IPS-18a (cell line): Measurements from ENCODE around the gene FAM83C.
A peak's percentile ranks its signal among the peaks of the same experiment; 100 is the strongest.
"Not testable (repeated sequence)": the region's sequence is repeated elsewhere in the genome, so short reads cannot be mapped to it uniquely, and the experiment has no call there.

Experiments used
- H3K27ac ChIP-seq: one replicate; pipeline ENCODE4 v1.5.1; 2013; ENCODE audit warnings: low read length
- H3K27me3 ChIP-seq: one replicate; pipeline ENCODE4 v1.6.1; 2013; ENCODE audit warnings: mild to moderate bottlenecking, low read length; ENCODE audit not compliant: control insufficient read depth, insufficient read depth
- H3K36me3 ChIP-seq: one replicate; pipeline ENCODE4 v1.6.1; 2013; ENCODE audit warnings: low read depth, low read length; ENCODE audit not compliant: control insufficient read depth
- H3K4me1 ChIP-seq: one replicate; pipeline ENCODE4 v1.6.1; 2013; ENCODE audit warnings: low read depth, low read length; ENCODE audit not compliant: control insufficient read depth
- H3K4me3 ChIP-seq: one replicate; pipeline ENCODE4 v1.5.1; 2013; ENCODE audit warnings: low read length
- H3K9ac ChIP-seq: one replicate; pipeline ENCODE4 v1.6.1; 2013; ENCODE audit warnings: mild to moderate bottlenecking, low read length, moderate library complexity
- H3K9me3 ChIP-seq: one replicate; pipeline ENCODE4 v1.6.1; 2013; ENCODE audit warnings: low read depth, low read length; ENCODE audit not compliant: control insufficient read depth

FAM83C gene

GRCh38 chr20:35269055-35269781 lies 23.0 kb downstream of the FAM83C start:
- Histone ChIP-seq H3K27me3 (no peaks in the 10 kb centered on the region), H3K36me3 (no peaks in the 10 kb centered on the region), H3K9me3 (no peaks in the 10 kb centered on the region), H3K9ac (no peak overlapping the region), H3K4me1 (peaks cover 6% of the 10 kb centered on the region), H3K27ac (no peak overlapping the region), H3K4me3 (no peak overlapping the region)

- H3K27ac ChIP-seq: no peak overlapping the region
- no peak overlapping the region for H3K9ac ChIP-seq
Measured at GRCh38 chr20:35267092-35267491, 25.1 kb downstream of the FAM83C start.

GRCh38 chr20:35264755-35265154 lies 27.5 kb downstream of the FAM83C start:
- Histone ChIP-seq H3K36me3 (no peaks in the 10 kb centered on the region), H3K27ac (no peak overlapping the region), H3K9ac (no peak overlapping the region), H3K9me3 (no peaks in the 10 kb centered on the region), H3K4me1 (peaks cover 32% of the 10 kb centered on the region), H3K4me3 (no peak overlapping the region), H3K27me3 (no peaks in the 10 kb centered on the region)

More at GRCh38 chr20:35267092-35267491, 25.1 kb downstream of the FAM83C start:
- H3K36me3 ChIP-seq: no peaks in the 10 kb centered on the region
- H3K27me3 ChIP-seq: no peaks in the 10 kb centered on the region
- H3K4me3 ChIP-seq: no peak overlapping the region
- H3K9me3 ChIP-seq: no peaks in the 10 kb centered on the region
- peaks cover 16% of the 10 kb centered on the region for H3K4me1 ChIP-seq

- Histone ChIP-seq H3K36me3 (no peaks in the 10 kb centered on the region), H3K9me3 (no peaks in the 10 kb centered on the region), H3K4me1 (peaks cover 33% of the 10 kb centered on the region), H3K27me3 (no peaks in the 10 kb centered on the region), H3K9ac (peak overlapping the region; percentile 55), H3K27ac (peak overlapping the region; percentile 82), H3K4me3 (peak overlapping the region; percentile 18)
Measured at GRCh38 chr20:35263532-35264341, 28.5 kb downstream of the FAM83C start.

- not testable (repeated sequence) for H3K27me3 ChIP-seq, H3K4me3 ChIP-seq, H3K36me3 ChIP-seq, H3K9me3 ChIP-seq
- Histone ChIP-seq H3K9ac (peak overlapping the region; percentile 55), H3K27ac (peak overlapping the region; percentile 82), H3K4me1 (peaks cover 33% of the 10 kb centered on the region)
Measured at GRCh38 chr20:35262731-35263531, 29.3 kb downstream of the FAM83C start.

- not testable (repeated sequence) for H3K27me3 ChIP-seq, H3K27ac ChIP-seq, H3K9me3 ChIP-seq, H3K9ac ChIP-seq, H3K4me3 ChIP-seq, H3K36me3 ChIP-seq
- H3K4me1 ChIP-seq: peaks cover 33% of the 10 kb centered on the region
Measured at GRCh38 chr20:35262321-35262720, 29.9 kb downstream of the FAM83C start.

GRCh38 chr20:35260426-35260825 lies 31.8 kb downstream of the FAM83C start:
- peaks cover 33% of the 10 kb centered on the region for H3K4me1 ChIP-seq
- no peaks in the 10 kb centered on the region for H3K9me3 ChIP-seq
- H3K36me3 ChIP-seq: no peaks in the 10 kb centered on the region
- no peak overlapping the region for H3K27ac ChIP-seq
- H3K9ac ChIP-seq: no peak overlapping the region
- no peaks in the 10 kb centered on the region for H3K27me3 ChIP-seq
- no peak overlapping the region for H3K4me3 ChIP-seq

GRCh38 chr20:35257175-35257909 lies 34.9 kb downstream of the FAM83C start:
- Histone ChIP-seq H3K9me3 (no peaks in the 10 kb centered on the region), H3K4me1 (peaks cover 23% of the 10 kb centered on the region), H3K9ac (no peak overlapping the region), H3K4me3 (no peak overlapping the region), H3K36me3 (no peaks in the 10 kb centered on the region), H3K27me3 (no peaks in the 10 kb centered on the region), H3K27ac (no peak overlapping the region)

GRCh38 chr20:35254448-35254999 lies 37.7 kb downstream of the FAM83C start:
- Histone ChIP-seq H3K9me3 (no peaks in the 10 kb centered on the region), H3K9ac (no peak overlapping the region), H3K36me3 (no peaks in the 10 kb centered on the region), H3K4me3 (no peak overlapping the region), H3K4me1 (peaks cover 10% of the 10 kb centered on the region), H3K27ac (no peak overlapping the region), H3K27me3 (no peaks in the 10 kb centered on the region)

GRCh38 chr20:35253010-35253409 lies 39.2 kb downstream of the FAM83C start:
- Histone ChIP-seq H3K27ac (no peak overlapping the region), H3K9me3 (no peaks in the 10 kb centered on the region), H3K4me3 (no peak overlapping the region), H3K9ac (no peak overlapping the region), H3K4me1 (peaks cover 6% of the 10 kb centered on the region), H3K36me3 (no peaks in the 10 kb centered on the region), H3K27me3 (no peaks in the 10 kb centered on the region)

- H3K4me3 ChIP-seq, H3K36me3 ChIP-seq, H3K27ac ChIP-seq, H3K4me1 ChIP-seq, H3K27me3 ChIP-seq, H3K9me3 ChIP-seq, H3K9ac ChIP-seq: not testable (repeated sequence)
Measured at GRCh38 chr20:35252598-35252997, 39.6 kb downstream of the FAM83C start.
